B cell (primary cell): ENCODE results near the gene LMO1.

Experiments used
- CTCF ChIP-seq: fragments of 200-600 bp; IDR thresholded peaks from one replicate; pipeline ENCODE4 v1.8.0; 2022; ENCODE audit warnings: antibody characterized with exemption, mild to moderate bottlenecking
- EZH2 ChIP-seq: IDR thresholded peaks from 2 replicates; pipeline ENCODE4 v1.6.1; 2012; ENCODE audit warnings: borderline replicate concordance, low read depth, mild to moderate bottlenecking, moderate library complexity, low read length; ENCODE audit not compliant: insufficient read depth, poor library complexity, severe bottlenecking

GRCh38 chr11:8298801-8299786, 35.4 kb upstream of the LMO1 start:
- TF ChIP-seq CTCF (no peak), EZH2 (no peak)
